ENCODE measurements around the gene BRAF.

BRAF gene

GRCh38 chr7:140876519-140877248 is 48.0 kb downstream of the BRAF start:
- peaks cover 26% of the 10 kb centered on the region for H3K79me2 ChIP-seq (ENCODE audit: insufficient read depth, low read length)
- no peaks in the 10 kb centered on the region for H3K36me3 ChIP-seq (ENCODE audit: low read length)
- no peak overlapping the region for H2AFZ ChIP-seq (ENCODE audit: low read depth, low read length, severe bottlenecking)
- no peaks in the 10 kb centered on the region for H3F3A ChIP-seq (ENCODE audit: insufficient read depth)
- H3K9ac ChIP-seq (ENCODE audit: low read length) = no peak overlapping the region
- peaks cover 11% of the 10 kb centered on the region; the same call in 1 of the 2 replicates for H4K20me1 ChIP-seq (ENCODE audit: low read depth, low read length)
- no peak for TF ChIP-seq EZH2phosphoT487 (conservative IDR thresholded peaks at IDR 0.05; ENCODE audit: low read length)
- TF ChIP-seq CTCF (IDR thresholded peaks at IDR 0.05; ENCODE audit: insufficient read depth, low read length, poor library complexity, severe bottlenecking) = no peak
- H3K4me2 ChIP-seq (ENCODE audit: low read depth, low read length, poor library complexity, severe bottlenecking) = no peak overlapping the region
- H3K27ac ChIP-seq (ENCODE audit: low read depth, low read length) = no peak overlapping the region
- no peaks in the 10 kb centered on the region for H3K27me3 ChIP-seq (ENCODE audit: low read length)
- H3K9me3 ChIP-seq (ENCODE audit: insufficient read depth, low read length) = no peaks in the 10 kb centered on the region
- H3K4me3 ChIP-seq (ENCODE audit: insufficient read depth, low read length, poor library complexity, severe bottlenecking) = no peak overlapping the region
- no peaks in the 10 kb centered on the region for H3K9me2 ChIP-seq (replicated peaks; ENCODE audit: insufficient read depth, low read length)

- H3F3A ChIP-seq (ENCODE audit: insufficient read depth) = no peaks in the 10 kb centered on the region
- H3K9me2 ChIP-seq (replicated peaks; ENCODE audit: insufficient read depth, low read length) = no peaks in the 10 kb centered on the region
- no peak overlapping the region for H3K27ac ChIP-seq (ENCODE audit: low read depth, low read length)
- H3K36me3 ChIP-seq (ENCODE audit: low read length) = no peaks in the 10 kb centered on the region
- peaks cover 17% of the 10 kb centered on the region; the same call in 1 of the 2 replicates for H4K20me1 ChIP-seq (ENCODE audit: low read depth, low read length)
- H3K9ac ChIP-seq (ENCODE audit: low read length) = no peak overlapping the region
- H3K4me2 ChIP-seq (ENCODE audit: low read depth, low read length, poor library complexity, severe bottlenecking) = no peak overlapping the region
- no peak overlapping the region for H2AFZ ChIP-seq (ENCODE audit: low read depth, low read length, severe bottlenecking)
- no peak overlapping the region for H3K4me3 ChIP-seq (ENCODE audit: insufficient read depth, low read length, poor library complexity, severe bottlenecking)
- no peaks in the 10 kb centered on the region for H3K27me3 ChIP-seq (ENCODE audit: low read length)
- TF ChIP-seq CTCF (IDR thresholded peaks at IDR 0.05; ENCODE audit: insufficient read depth, low read length, poor library complexity, severe bottlenecking) (no peak), EZH2phosphoT487 (conservative IDR thresholded peaks at IDR 0.05; ENCODE audit: low read length) (no peak)
- peaks cover 40% of the 10 kb centered on the region for H3K79me2 ChIP-seq (ENCODE audit: insufficient read depth, low read length)
- H3K9me3 ChIP-seq (ENCODE audit: insufficient read depth, low read length) = no peaks in the 10 kb centered on the region
These were observed 51.3 kb downstream of the BRAF start for GRCh38 chr7:140873434-140873833.

GRCh38 chr7:140870003-140870402 is 54.7 kb downstream of the BRAF start:
- Histone ChIP-seq H3K4me2 (ENCODE audit: low read depth, low read length, poor library complexity, severe bottlenecking) (no peak overlapping the region), H3K9me3 (ENCODE audit: insufficient read depth, low read length) (no peaks in the 10 kb centered on the region)

GRCh38 chr7:140869430-140869829 is 55.3 kb downstream of the BRAF start:
- H3K27ac ChIP-seq (ENCODE audit: low read depth, low read length) = no peak overlapping the region
- no peak overlapping the region for H3K4me3 ChIP-seq (ENCODE audit: insufficient read depth, low read length, poor library complexity, severe bottlenecking)
- H3F3A ChIP-seq (ENCODE audit: insufficient read depth) = no peaks in the 10 kb centered on the region
- no peaks in the 10 kb centered on the region for H3K9me3 ChIP-seq (ENCODE audit: insufficient read depth, low read length)
- H3K4me2 ChIP-seq (ENCODE audit: low read depth, low read length, poor library complexity, severe bottlenecking) = no peak overlapping the region
- TF ChIP-seq EZH2phosphoT487 (conservative IDR thresholded peaks at IDR 0.05; ENCODE audit: low read length) (no peak), CTCF (IDR thresholded peaks at IDR 0.05; ENCODE audit: insufficient read depth, low read length, poor library complexity, severe bottlenecking) (no peak)
- H3K9ac ChIP-seq (ENCODE audit: low read length) = no peak overlapping the region
- H3K79me2 ChIP-seq (ENCODE audit: insufficient read depth, low read length) = peaks cover 33% of the 10 kb centered on the region; the same call in 1 of the 2 replicates
- peaks cover 5% of the 10 kb centered on the region; the same call in 1 of the 2 replicates for H4K20me1 ChIP-seq (ENCODE audit: low read depth, low read length)
- no peaks in the 10 kb centered on the region for H3K9me2 ChIP-seq (replicated peaks; ENCODE audit: insufficient read depth, low read length)
- H3K36me3 ChIP-seq (ENCODE audit: low read length) = no peaks in the 10 kb centered on the region
- no peaks in the 10 kb centered on the region for H3K27me3 ChIP-seq (ENCODE audit: low read length)
- no peak overlapping the region for H2AFZ ChIP-seq (ENCODE audit: low read depth, low read length, severe bottlenecking)

More at GRCh38 chr7:140870003-140870402, 54.7 kb downstream of the BRAF start:
- peaks cover 5% of the 10 kb centered on the region; the same call in 1 of the 2 replicates for H4K20me1 ChIP-seq (ENCODE audit: low read depth, low read length)
- no peaks in the 10 kb centered on the region for H3K9me2 ChIP-seq (replicated peaks; ENCODE audit: insufficient read depth, low read length)
- H3K9ac ChIP-seq (ENCODE audit: low read length) = no peak overlapping the region
- no peak for TF ChIP-seq EZH2phosphoT487 (conservative IDR thresholded peaks at IDR 0.05; ENCODE audit: low read length)
- H3K36me3 ChIP-seq (ENCODE audit: low read length) = no peaks in the 10 kb centered on the region
- H3K79me2 ChIP-seq (ENCODE audit: insufficient read depth, low read length) = peaks cover 35% of the 10 kb centered on the region
- H3K27me3 ChIP-seq (ENCODE audit: low read length) = no peaks in the 10 kb centered on the region
- H3F3A ChIP-seq (ENCODE audit: insufficient read depth) = no peaks in the 10 kb centered on the region
- no peak overlapping the region for H3K27ac ChIP-seq (ENCODE audit: low read depth, low read length)
- H2AFZ ChIP-seq (ENCODE audit: low read depth, low read length, severe bottlenecking) = no peak overlapping the region
- H3K4me3 ChIP-seq (ENCODE audit: insufficient read depth, low read length, poor library complexity, severe bottlenecking) = no peak overlapping the region

Measured in SU-DHL-6 (cell line).